ENCODE measurements around the gene BHLHA15. TPM values are rescaled to one million over a fixed set of nuclear protein-coding genes. Genes with fewer than 3 reads are reported as not detected.

BHLHA15 gene
- total and polyA plus RNA-seq, 9 of the 15 experiments (the other 6 are each of a cell fraction or from before 2014, with no cell fraction given), result 0.22 to 2.0 (median 1.1) TPM; not detected in 4

GRCh38 chr7:98187138-98187502 is 24.1 kb upstream of the BHLHA15 start:
- ATAC-seq (no peak), DNase-seq (ENCODE audit: extremely low read depth in 1 of 4, low spot score in 3 of 4) (no peak), FAIRE-seq (no peak)
- H3K9ac ChIP-seq (ENCODE audit: insufficient read depth in 1 of 2, low read depth in 2 of 2, low read length in 2 of 2), result no peak overlapping the region
- BruUV-seq (replicated peaks), result no TSS peak
- peaks cover 3% of the 10 kb centered on the region in 2 experiments; a peak in 1 of 5 replicates for H3K4me1 ChIP-seq (replicated peaks in 1 of 2; ENCODE audit: control insufficient read depth in 2 of 2, insufficient read depth in 2 of 2, low read length in 2 of 2)
- H3K4me2 ChIP-seq (ENCODE audit: insufficient read depth, low read length), result no peak overlapping the region
- H3K4me3 ChIP-seq, result no peak overlapping the region
- H3K9me3 ChIP-seq (replicated peaks; ENCODE audit: control insufficient read depth, insufficient read depth, low read depth, low read length), result no peaks in the 10 kb centered on the region
- H3K27me3 ChIP-seq (ENCODE audit: control insufficient read depth in 2 of 2, insufficient read depth in 2 of 2, low read length in 2 of 2), result no peaks in the 10 kb centered on the region
- no peak overlapping the region for H3K27ac ChIP-seq (ENCODE audit: extremely low read depth, low read depth, low read length)
- CTCF ChIA-PET (ENCODE audit: low intra/inter-chr PET ratio), result no interaction called here
- intact Hi-C loops (cut with micrococcal nuclease) (no loop called here), in situ Hi-C loops (cut with MboI) (no loop called here)
- H3K79me2 ChIP-seq (ENCODE audit: control insufficient read depth, insufficient read depth, low read length), result no peaks in the 10 kb centered on the region
- peaks cover 21% of the 10 kb centered on the region; the same call in 1 of the 3 replicates for H3K36me3 ChIP-seq (ENCODE audit: control insufficient read depth, insufficient read depth, low read length)
- 32% methylated on average over 1 of the region's 1 CpG for WGBS (ENCODE audit: insufficient coverage, low coverage, missing lambda C conversion rate)
- no peaks in the 10 kb centered on the region for H3K9me1 ChIP-seq (ENCODE audit: control insufficient read depth, insufficient read depth, low read length)
- no peak for TF ChIP-seq SRSF7 (optimal IDR thresholded peaks at IDR 0.05; ENCODE audit: low read depth, low read length)
- no peak for TF ChIP-seq PBX2 (CRISPR knock-in tag; IDR thresholded peaks at IDR 0.05; ENCODE audit: low read depth)
- peak; percentile 40 for TF ChIP-seq PBX2 (tag; conservative IDR thresholded peaks at IDR 0.05; ENCODE audit: low read depth)
- TF ChIP-seq ZNF57 (CRISPR knock-in tag; IDR thresholded peaks at IDR 0.05), result no peak
- no peak for TF ChIP-seq ZC3H11A (IDR thresholded peaks at IDR 0.05; ENCODE audit: low read depth, low read length)
- no peak for TF ChIP-seq IRF1 (CRISPR knock-in tag; IDR thresholded peaks at IDR 0.05; ENCODE audit: borderline replicate concordance)
- H2AFZ ChIP-seq (ENCODE audit: low read depth, low read length), result no peak overlapping the region
- POLR2A ChIA-PET, result interaction anchor here (1.5 kb wide), 1 partner anchor 19 kb away, joined by 4 read pairs; no protein-coding TSS in a partner anchor
- no peaks in the 10 kb centered on the region for H4K20me1 ChIP-seq (replicated peaks; ENCODE audit: control insufficient read depth, insufficient read depth, low read length)

All from K562 (cell line).